ENCODE data around the gene PGM2L1. TPM values are rescaled to one million over a fixed set of nuclear protein-coding genes. Genes with fewer than 3 reads are reported as not detected.

The PGM2L1 gene
- total RNA-seq, 1 experiment from 2014 or later = 0.75 TPM

GRCh38 chr11:74412733-74413359 lies 14.6 kb upstream of the PGM2L1 start:
- H3K9me3 Mint-ChIP-seq (ENCODE audit: unreplicated experiment) = no peaks in the 10 kb centered on the region

GRCh38 chr11:74412321-74412720 lies 14.1 kb upstream of the PGM2L1 start:
- Mint-ChIP-seq H3K36me3 (ENCODE audit: insufficient read depth, unreplicated experiment) (no peaks in the 10 kb centered on the region), H3K27me3 (ENCODE audit: insufficient read depth, unreplicated experiment) (peaks cover under 1% of the 10 kb centered on the region), H3K4me3 (ENCODE audit: unreplicated experiment) (no peak overlapping the region), H3K27ac (ENCODE audit: low read depth, unreplicated experiment) (no peak overlapping the region), H3K9me3 (ENCODE audit: unreplicated experiment) (no peaks in the 10 kb centered on the region), H3K4me1 (ENCODE audit: insufficient read depth, unreplicated experiment) (peaks cover 9% of the 10 kb centered on the region)
- ChIA-PET CTCF (interaction anchor here (0.6 to 0.9 kb wide), 2 partner anchors 37 to 395 kb away, joined by 3 to 4 read pairs; no protein-coding TSS in a partner anchor), POLR2A (interaction anchor here (1.1 to 1.4 kb wide), 2 partner anchors 9 to 13 kb away, joined by 4 to 6 read pairs; partner anchors contain the start of gene PGM2L1)
- intact Hi-C loops (cut with micrococcal nuclease) = no loop called here
- no peak for TF ChIP-seq CTCF (IDR thresholded peaks at IDR 0.05; ENCODE audit: unreplicated experiment)
- BruUV-seq (replicated peaks) = no TSS peak
- DNase-seq (ENCODE audit: unreplicated experiment) = no peak

More at GRCh38 chr11:74412733-74413359, 14.6 kb upstream of the PGM2L1 start:
- intact Hi-C loops (cut with micrococcal nuclease) = no loop called here
- no peak for DNase-seq (ENCODE audit: unreplicated experiment)
- POLR2A ChIA-PET = interaction anchor here (1.1 to 1.4 kb wide), 2 partner anchors 9 to 14 kb away, joined by 4 to 6 read pairs; partner anchors contain the start of gene PGM2L1
- peaks cover 14% of the 10 kb centered on the region for H3K4me1 Mint-ChIP-seq (ENCODE audit: insufficient read depth, unreplicated experiment)
- TF ChIP-seq CTCF (IDR thresholded peaks at IDR 0.05; ENCODE audit: unreplicated experiment) = no peak
- BruUV-seq (replicated peaks) = no TSS peak
- H3K27me3 Mint-ChIP-seq (ENCODE audit: insufficient read depth, unreplicated experiment) = no peaks in the 10 kb centered on the region
- CTCF ChIA-PET = no interaction called here
- H3K4me3 Mint-ChIP-seq (ENCODE audit: unreplicated experiment) = no peak overlapping the region
- no peaks in the 10 kb centered on the region for H3K36me3 Mint-ChIP-seq (ENCODE audit: insufficient read depth, unreplicated experiment)
- H3K27ac Mint-ChIP-seq (ENCODE audit: low read depth, unreplicated experiment) = no peak overlapping the region

- intact Hi-C loops (cut with micrococcal nuclease) = no loop called here
- no peak overlapping the region for H3K27ac Mint-ChIP-seq (ENCODE audit: low read depth, unreplicated experiment)
- H3K9me3 Mint-ChIP-seq (ENCODE audit: unreplicated experiment) = no peaks in the 10 kb centered on the region
- no peaks in the 10 kb centered on the region for H3K36me3 Mint-ChIP-seq (ENCODE audit: insufficient read depth, unreplicated experiment)
- H3K4me3 Mint-ChIP-seq (ENCODE audit: unreplicated experiment) = no peak overlapping the region
- TF ChIP-seq CTCF (IDR thresholded peaks at IDR 0.05; ENCODE audit: unreplicated experiment) = no peak
- DNase-seq (ENCODE audit: unreplicated experiment) = no peak
- H3K4me1 Mint-ChIP-seq (ENCODE audit: insufficient read depth, unreplicated experiment) = peaks cover 8% of the 10 kb centered on the region
- CTCF ChIA-PET = interaction anchor here (1.2 kb wide), 1 partner anchor 33 kb away, joined by 5 read pairs; no protein-coding TSS in a partner anchor
- no TSS peak for BruUV-seq (replicated peaks)
- peaks cover 7% of the 10 kb centered on the region for H3K27me3 Mint-ChIP-seq (ENCODE audit: insufficient read depth, unreplicated experiment)
- POLR2A ChIA-PET = no interaction called here
Measured at GRCh38 chr11:74409633-74410032, 11.4 kb upstream of the PGM2L1 start.

GRCh38 chr11:74403607-74404321 lies 5.5 kb upstream of the PGM2L1 start:
- H3K27ac Mint-ChIP-seq (ENCODE audit: low read depth, unreplicated experiment) = no peak overlapping the region
- intact Hi-C loops (cut with micrococcal nuclease) = no loop called here
- H3K36me3 Mint-ChIP-seq (ENCODE audit: insufficient read depth, unreplicated experiment) = no peaks in the 10 kb centered on the region
- no peak for TF ChIP-seq CTCF (IDR thresholded peaks at IDR 0.05; ENCODE audit: unreplicated experiment)
- no peaks in the 10 kb centered on the region for H3K9me3 Mint-ChIP-seq (ENCODE audit: unreplicated experiment)
- no peaks in the 10 kb centered on the region for H3K4me1 Mint-ChIP-seq (ENCODE audit: insufficient read depth, unreplicated experiment)
- peaks cover 7% of the 10 kb centered on the region for H3K27me3 Mint-ChIP-seq (ENCODE audit: insufficient read depth, unreplicated experiment)
- ChIA-PET POLR2A (interaction anchor here (0.7 kb wide), 1 partner anchor 541 kb away, joined by 3 read pairs; no protein-coding TSS in a partner anchor), CTCF (interaction anchor here (0.5 to 1.4 kb wide), 3 partner anchors 13 to 15 kb away, joined by 3 to 5 read pairs (median 4); no protein-coding TSS in a partner anchor)
- no peak overlapping the region for H3K4me3 Mint-ChIP-seq (ENCODE audit: unreplicated experiment)
- DNase-seq (ENCODE audit: unreplicated experiment) = no peak
- BruUV-seq (replicated peaks) = no TSS peak

Data from MCF 10A (cell line).